Endothelial cell (in vitro differentiated cells): ENCODE measurements around the gene KDM4B. TPM values are rescaled to one million over a fixed set of nuclear protein-coding genes. Genes with fewer than 3 reads are reported as not detected.
A peak's percentile ranks its signal among the peaks of the same experiment; 100 is the strongest.

Source experiments
- DNase-seq: peaks from one replicate; pipeline ENCODE4 v3.0.0; 2021; ENCODE audit warnings: low spot score
- H3K27ac Mint-ChIP-seq: one replicate; pipeline ENCODE4 v1.8.0; 2021; ENCODE audit warnings: mixed read lengths, inconsistent platforms; ENCODE audit not compliant: unreplicated experiment
- H3K27me3 Mint-ChIP-seq: one replicate; pipeline ENCODE4 v1.8.0; 2021; ENCODE audit warnings: mild to moderate bottlenecking, moderate library complexity, mixed read lengths, inconsistent platforms; ENCODE audit not compliant: unreplicated experiment
- H3K36me3 Mint-ChIP-seq: one replicate; pipeline ENCODE4 v1.8.0; 2021; ENCODE audit warnings: mild to moderate bottlenecking, low read depth, mixed read lengths, inconsistent platforms; ENCODE audit not compliant: unreplicated experiment
- H3K4me1 Mint-ChIP-seq: one replicate; pipeline ENCODE4 v1.8.0; 2021; ENCODE audit warnings: mild to moderate bottlenecking, mixed read lengths, inconsistent platforms; ENCODE audit not compliant: unreplicated experiment
- H3K4me3 Mint-ChIP-seq: one replicate; pipeline ENCODE4 v1.8.0; 2021; ENCODE audit warnings: mild to moderate bottlenecking, mixed read lengths, inconsistent platforms; ENCODE audit not compliant: unreplicated experiment
- H3K9me3 Mint-ChIP-seq: one replicate; pipeline ENCODE4 v1.8.0; 2021; ENCODE audit warnings: mixed read lengths, inconsistent platforms; ENCODE audit not compliant: unreplicated experiment
- CTCF ChIP-seq: fragments of 200-600 bp; sonication (generic); IDR thresholded peaks from one replicate; pipeline ENCODE4 v1.5.0; 2021; ENCODE audit warnings: antibody characterized with exemption; ENCODE audit not compliant: unreplicated experiment
- total RNA-seq: library from RNA; stranded (reverse); fragmentation: NEBNext Ultra II Directional; extraction: Animal tissue kit (Norgen Biotek cat#: 25700); gene quantifications from one replicate; pipeline ENCODE4 v1.2.1, GENCODE V29; 2021; ENCODE audit not compliant: unreplicated experiment

The KDM4B gene
- total RNA-seq, 1 donor from 2014 or later: 42.4 TPM

GRCh38 chr19:5152013-5152763, 183.3 kb downstream of the KDM4B start:
- Mint-ChIP-seq H3K36me3 (peaks cover 10% of the 10 kb centered on the region), H3K4me3 (no peak overlapping the region), H3K27ac (no peak overlapping the region), H3K9me3 (no peaks in the 10 kb centered on the region), H3K27me3 (peaks cover 5% of the 10 kb centered on the region), H3K4me1 (no peaks in the 10 kb centered on the region)
- no peak for DNase-seq
- TF ChIP-seq CTCF: no peak

GRCh38 chr19:5152767-5153532, 184.0 kb downstream of the KDM4B start:
- no peak for TF ChIP-seq CTCF
- Mint-ChIP-seq H3K27ac (no peak overlapping the region), H3K36me3 (peaks cover 14% of the 10 kb centered on the region), H3K9me3 (no peaks in the 10 kb centered on the region), H3K4me1 (no peaks in the 10 kb centered on the region), H3K27me3 (peaks cover 4% of the 10 kb centered on the region), H3K4me3 (no peak overlapping the region)
- no peak for DNase-seq

GRCh38 chr19:5153601-5154128, 184.8 kb downstream of the KDM4B start:
- TF ChIP-seq CTCF: no peak
- H3K27ac Mint-ChIP-seq: no peak overlapping the region
- DNase-seq: no peak
- peaks cover 7% of the 10 kb centered on the region for H3K27me3 Mint-ChIP-seq
- peaks cover 14% of the 10 kb centered on the region for H3K36me3 Mint-ChIP-seq
- H3K4me1 Mint-ChIP-seq: no peaks in the 10 kb centered on the region
- H3K4me3 Mint-ChIP-seq: no peak overlapping the region
- H3K9me3 Mint-ChIP-seq: no peaks in the 10 kb centered on the region

- H3K27me3 Mint-ChIP-seq: peaks cover 7% of the 10 kb centered on the region
Observed at GRCh38 chr19:5154129-5154798, 185.4 kb downstream of the KDM4B start.

More at GRCh38 chr19:5154129-5154798, 185.4 kb downstream of the KDM4B start:
- H3K36me3 Mint-ChIP-seq: peaks cover 9% of the 10 kb centered on the region
- no peak for TF ChIP-seq CTCF
- no peaks in the 10 kb centered on the region for H3K4me1 Mint-ChIP-seq
- H3K4me3 Mint-ChIP-seq: no peak overlapping the region
- peak; percentile 67 for DNase-seq
- H3K9me3 Mint-ChIP-seq: no peaks in the 10 kb centered on the region
- H3K27ac Mint-ChIP-seq: no peak overlapping the region
